Dermis microvascular lymphatic vessel endothelial cell (primary cell): ENCODE data around the gene PARM1. TPM values are rescaled to one million over a fixed set of nuclear protein-coding genes. Genes with fewer than 3 reads are reported as not detected.

ENCODE experiments used
- DNase-seq, 2 donors: peaks; one replicate each; pipeline versions ENCODE4 v3.0.0 to v3.0.0-alpha.2; 2010; ENCODE audit warnings: low read depth in 2 of 2
- total RNA-seq: library from RNA; depleted of rRNA; stranded (reverse); fragments of >200 nt; gene quantifications from 2 replicates; pipeline ENCODE4 v1.2.1, GENCODE V29; 2014

PARM1 gene
- total RNA-seq, 1 donor from 2014 or later = not detected

- no peak for DNase-seq
Measured at GRCh38 chr4:74942251-74942917, 9.5 kb downstream of the PARM1 start.

DNA sequence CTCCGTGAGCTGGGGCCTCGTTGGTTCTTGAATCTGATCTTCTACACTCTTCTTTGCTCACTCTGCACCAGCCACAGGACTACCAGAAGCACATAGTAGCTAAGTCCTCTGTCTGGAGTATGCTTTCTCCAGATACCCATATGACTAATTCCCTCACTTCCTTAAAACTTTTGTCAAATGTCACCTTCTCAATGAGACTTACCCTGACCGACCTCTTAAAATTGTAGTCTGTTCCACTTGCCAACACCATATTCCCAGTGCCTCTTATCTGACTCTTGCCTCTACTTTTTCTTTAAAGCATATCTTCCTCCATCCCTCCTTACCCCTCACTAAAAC is 10.0 kb downstream of the PARM1 start:
- DNase-seq = no peak

DNA sequence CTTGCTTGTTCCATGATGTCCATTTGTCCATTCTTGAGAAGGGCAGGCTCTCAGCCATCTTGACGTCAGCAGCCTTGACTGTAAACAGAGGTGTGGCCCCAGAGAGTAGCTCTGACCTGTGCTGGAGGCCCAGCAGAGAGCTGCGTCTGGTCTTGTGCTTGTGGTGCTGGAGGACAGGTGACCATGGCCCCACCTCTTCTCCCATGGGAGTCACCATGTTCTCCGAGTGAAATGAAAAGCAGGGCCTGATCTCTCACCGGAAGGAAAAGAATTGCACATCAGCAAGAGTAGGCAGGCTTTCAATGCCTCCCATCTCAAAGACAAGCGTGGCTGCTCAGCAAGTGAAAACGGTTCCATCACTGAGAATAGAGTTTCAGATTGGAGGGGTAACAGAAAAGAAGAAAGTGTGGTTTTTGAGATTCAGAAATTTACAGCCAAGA is 11.5 kb downstream of the PARM1 start:
- DNase-seq = no peak

DNA sequence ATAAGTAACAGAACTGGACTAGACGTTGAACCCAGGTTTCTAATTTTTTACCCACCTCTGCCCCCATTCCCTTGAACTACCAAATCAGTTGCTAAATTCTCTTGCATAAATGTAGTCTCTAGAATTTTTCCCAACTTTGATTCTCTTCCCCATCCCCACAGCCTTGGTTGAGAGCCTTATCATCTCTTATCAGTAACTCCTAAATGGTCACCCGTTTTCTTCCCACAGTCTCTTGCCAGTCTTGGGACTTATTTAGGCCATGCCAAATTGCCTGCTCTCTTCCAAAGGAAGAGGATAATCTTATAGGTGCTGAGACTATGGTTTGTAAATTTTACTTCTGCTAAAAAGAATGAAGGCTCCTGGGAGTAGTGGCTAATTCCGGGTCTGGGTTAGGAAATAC is 13.3 kb downstream of the PARM1 start:
- no peak for DNase-seq

- no peak for DNase-seq
Measured at GRCh38 chr4:74947798-74948197, 14.9 kb downstream of the PARM1 start.

- DNase-seq = no peak
Measured at GRCh38 chr4:74948236-74948635, 15.3 kb downstream of the PARM1 start.

- DNase-seq = no peak
Measured at GRCh38 chr4:74950200-74950599, 17.3 kb downstream of the PARM1 start.

GRCh38 chr4:74950882-74951281 is 18.0 kb downstream of the PARM1 start:
- DNase-seq = no peak

DNA sequence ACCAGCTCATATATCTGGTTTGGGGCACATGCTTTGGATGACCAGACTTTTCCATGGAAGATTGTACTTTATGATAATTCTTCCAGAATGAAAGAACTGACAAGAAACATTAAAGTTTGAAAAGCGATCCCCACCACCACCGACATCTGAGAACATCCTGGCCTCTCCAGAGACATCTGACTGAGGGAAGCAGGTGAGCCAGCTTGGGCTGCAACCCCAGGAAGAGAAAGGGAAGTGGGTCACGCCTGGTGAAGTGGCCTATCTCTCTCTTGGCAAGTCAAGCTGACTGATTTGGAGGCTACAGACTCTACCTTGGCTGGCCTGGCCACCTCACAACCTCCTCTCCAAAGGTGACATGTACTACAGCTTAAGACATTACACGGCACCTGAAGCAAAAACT is 20.7 kb downstream of the PARM1 start:
- no peak for DNase-seq

- DNase-seq = no peak
Measured at GRCh38 chr4:74958881-74959280, 26.0 kb downstream of the PARM1 start.

- DNase-seq = no peak
Measured at GRCh38 chr4:74961230-74961629, 28.3 kb downstream of the PARM1 start.

- no peak for DNase-seq
Measured at GRCh38 chr4:74962584-74962983, 29.7 kb downstream of the PARM1 start.

DNA sequence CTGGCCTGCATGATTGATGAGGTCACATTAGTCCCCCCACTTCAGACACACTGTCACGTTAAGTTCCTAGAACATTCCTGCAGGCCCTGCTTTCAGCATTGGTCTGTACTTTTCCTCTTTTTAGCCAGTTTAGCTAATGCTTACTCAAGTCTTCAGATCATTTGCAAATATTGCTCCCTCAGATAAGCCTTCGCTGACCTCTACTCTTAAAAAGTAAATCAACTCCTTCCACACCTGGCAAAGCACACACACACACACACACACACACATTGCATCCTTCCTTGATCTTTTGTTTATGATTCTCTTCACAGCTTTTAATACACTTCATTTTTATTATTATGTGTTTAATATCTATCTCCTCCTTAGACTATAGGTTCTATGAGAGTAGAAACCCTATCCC is 31.4 kb downstream of the PARM1 start:
- no peak for DNase-seq

DNA sequence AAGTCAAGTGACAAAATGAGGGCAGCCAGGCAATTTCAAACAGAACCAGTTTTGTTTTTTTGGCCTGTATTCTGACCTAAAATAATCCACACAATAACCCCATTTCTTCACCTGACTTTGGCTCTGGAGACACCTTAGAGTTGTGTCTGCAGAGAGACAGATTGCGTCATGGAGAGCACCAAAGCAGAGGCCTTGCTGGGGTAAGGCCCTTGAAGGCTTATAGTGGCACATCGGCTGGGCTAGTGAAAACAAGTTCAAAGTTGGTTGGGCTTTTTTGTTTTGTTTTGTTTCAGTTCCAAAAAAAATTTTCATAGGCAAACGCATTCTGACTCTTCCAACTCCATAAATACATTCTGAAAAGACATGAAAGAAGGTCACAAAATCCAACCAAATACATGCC is 34.4 kb downstream of the PARM1 start:
- no peak for DNase-seq

- DNase-seq = no peak
Measured at GRCh38 chr4:74968456-74969164, 35.7 kb downstream of the PARM1 start.

GRCh38 chr4:74969507-74970474 is 36.9 kb downstream of the PARM1 start:
- no peak for DNase-seq

- no peak for DNase-seq
Measured at GRCh38 chr4:74970577-74970976, 37.7 kb downstream of the PARM1 start.

DNA sequence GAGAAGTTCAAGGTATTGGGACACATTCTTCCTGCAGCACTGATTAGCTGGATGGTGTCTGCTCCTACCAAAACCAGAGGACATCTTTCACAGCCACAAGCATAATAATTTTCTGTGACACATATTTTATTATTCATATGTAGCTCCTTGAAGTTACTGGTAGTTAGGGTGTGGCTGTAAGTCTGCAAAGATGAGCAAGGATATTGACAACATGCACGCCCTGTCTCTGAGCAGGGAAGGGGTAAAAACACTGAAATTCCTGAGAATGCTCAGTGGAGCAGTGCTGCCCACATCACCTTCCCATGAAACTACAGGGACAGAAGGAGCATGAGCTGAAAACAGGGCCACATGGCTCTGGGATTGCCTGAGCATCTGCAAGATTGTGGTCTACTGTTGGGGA is 38.9 kb downstream of the PARM1 start:
- no peak for DNase-seq

DNA sequence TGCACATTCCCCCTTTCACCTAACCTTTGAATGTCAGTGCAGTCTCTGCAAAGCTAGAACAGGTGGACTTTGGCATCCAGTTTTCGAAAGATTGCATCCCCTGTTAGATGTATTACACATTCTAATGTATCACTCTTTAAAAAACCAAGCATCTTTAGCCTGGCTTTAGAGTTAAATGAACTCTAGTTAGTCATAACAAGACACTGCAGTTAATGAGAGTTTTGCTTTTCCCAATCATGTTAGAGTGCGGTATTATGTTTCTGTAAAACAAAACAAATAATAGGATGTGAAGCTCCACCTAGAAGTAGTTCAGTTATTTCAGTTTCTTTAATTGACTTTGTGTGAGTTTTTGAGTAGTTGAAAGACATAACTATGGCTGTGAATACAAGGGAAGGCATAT is 42.2 kb downstream of the PARM1 start:
- DNase-seq = no peak

DNA sequence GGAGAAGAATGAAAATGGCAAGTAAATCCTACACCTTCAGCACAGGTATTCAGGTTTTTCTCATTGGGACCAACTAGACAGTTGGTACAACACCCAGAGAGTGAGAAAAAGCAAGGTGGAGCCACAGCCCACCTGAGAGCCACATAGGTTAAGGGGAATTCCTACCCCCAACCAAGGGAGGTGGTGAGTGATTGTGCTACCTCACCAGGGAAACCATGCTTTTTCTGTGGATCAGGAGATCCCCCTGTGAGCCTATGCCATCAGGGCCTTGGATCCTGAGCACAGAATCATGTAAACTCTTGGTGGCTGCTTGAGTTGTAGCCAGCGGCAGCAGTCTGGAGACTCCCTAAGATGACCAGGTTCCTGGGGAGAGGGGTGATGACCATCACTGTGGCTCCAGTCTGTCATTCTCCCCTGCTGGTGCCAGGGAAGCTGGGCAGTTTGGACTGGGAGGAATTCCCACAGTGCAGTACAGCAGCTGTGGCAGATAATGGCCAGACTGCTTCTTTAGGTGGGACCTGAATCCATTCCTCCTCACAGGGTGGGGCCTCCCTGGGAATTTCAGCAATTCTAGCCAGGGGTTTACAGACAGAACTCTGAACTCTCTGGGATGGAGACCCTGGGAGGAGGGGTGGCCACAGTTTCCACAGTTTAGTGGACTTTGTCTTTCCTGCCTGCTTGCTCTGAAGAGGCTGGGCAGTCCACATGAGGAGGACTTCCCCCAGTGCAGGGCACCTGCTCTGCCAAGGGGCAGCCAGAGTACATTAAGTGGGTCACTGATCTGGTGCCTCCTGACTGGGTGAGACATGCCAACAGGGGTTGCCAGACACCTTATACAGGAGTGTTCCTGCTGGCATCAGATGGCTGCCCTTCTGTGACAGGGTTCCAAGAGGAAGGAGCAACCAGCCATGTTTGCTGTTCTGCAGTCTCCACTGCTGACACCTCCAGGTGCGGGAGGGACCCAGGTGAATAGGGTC is 43.2 kb downstream of the PARM1 start:
- DNase-seq = no peak
